ENCODE results near the gene TNNC2.
A peak's percentile ranks its signal among the peaks of the same experiment; 100 is the strongest.

GRCh38 chr20:45798935-45799642 lies 28.0 kb downstream of the TNNC2 start:
- TF ChIP-seq POLR2AphosphoS5 (IDR thresholded peaks at IDR 0.05) = no peak
- TF ChIP-seq EZH2 (IDR thresholded peaks at IDR 0.05; ENCODE audit: borderline replicate concordance, insufficient read depth, low read length, poor library complexity, severe bottlenecking) = no peak
- TF ChIP-seq CTCF (IDR thresholded peaks at IDR 0.05; ENCODE audit: poor library complexity, severe bottlenecking) = peak; percentile 69
- no peak for TF ChIP-seq REST (IDR thresholded peaks at IDR 0.05; ENCODE audit: borderline replicate concordance)
- no peak for TF ChIP-seq TAF1 (IDR thresholded peaks at IDR 0.05; ENCODE audit: low read depth)
- no peak for TF ChIP-seq EP300 (conservative IDR thresholded peaks at IDR 0.05; ENCODE audit: poor library complexity, severe bottlenecking)

Data from neural cell (in vitro differentiated cells).